Mucosa of rectum (tissue), 2 donors: ENCODE data around the gene SERPINE2.

Source experiments
- H3K27ac ChIP-seq, 2 donors: one replicate each; pipeline ENCODE4 v1.7.0; 2013; ENCODE audit warnings: inconsistent platforms in 2 of 2, low read depth in 2 of 2, low read length in 2 of 2
- H3K27me3 ChIP-seq, 2 donors: one replicate each; pipeline ENCODE4 v1.7.0; 2013; ENCODE audit warnings: low read length in 2 of 2; ENCODE audit not compliant: control insufficient read depth in 2 of 2, insufficient read depth in 2 of 2
- H3K36me3 ChIP-seq, 2 donors: one replicate each; pipeline ENCODE4 v1.7.0; 2013; ENCODE audit warnings: low read length in 2 of 2; ENCODE audit not compliant: control insufficient read depth in 2 of 2, insufficient read depth in 2 of 2
- H3K4me1 ChIP-seq, 2 donors: one replicate each; pipeline ENCODE4 v1.7.0; 2013; ENCODE audit warnings: low read length in 2 of 2, mild to moderate bottlenecking in 1 of 2; ENCODE audit not compliant: control insufficient read depth in 2 of 2, insufficient read depth in 2 of 2
- H3K4me3 ChIP-seq, 2 donors: one replicate each; pipeline ENCODE4 v1.7.0; 2013; ENCODE audit warnings: low read length in 2 of 2
- H3K9ac ChIP-seq, 2 donors: one replicate each; pipeline ENCODE4 v1.7.0; 2013; ENCODE audit warnings: low read length in 2 of 2, low read depth in 1 of 2, mild to moderate bottlenecking in 1 of 2
- H3K9me3 ChIP-seq, 2 donors: one replicate each; pipeline ENCODE4 v1.7.0; 2013; ENCODE audit warnings: low read length in 2 of 2; ENCODE audit not compliant: control insufficient read depth in 2 of 2
- donor health status: healthy.
- donor health status: Normal muscosa, but diverticular disease.

The SERPINE2 gene, protein sequence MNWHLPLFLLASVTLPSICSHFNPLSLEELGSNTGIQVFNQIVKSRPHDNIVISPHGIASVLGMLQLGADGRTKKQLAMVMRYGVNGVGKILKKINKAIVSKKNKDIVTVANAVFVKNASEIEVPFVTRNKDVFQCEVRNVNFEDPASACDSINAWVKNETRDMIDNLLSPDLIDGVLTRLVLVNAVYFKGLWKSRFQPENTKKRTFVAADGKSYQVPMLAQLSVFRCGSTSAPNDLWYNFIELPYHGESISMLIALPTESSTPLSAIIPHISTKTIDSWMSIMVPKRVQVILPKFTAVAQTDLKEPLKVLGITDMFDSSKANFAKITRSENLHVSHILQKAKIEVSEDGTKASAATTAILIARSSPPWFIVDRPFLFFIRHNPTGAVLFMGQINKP

DNA sequence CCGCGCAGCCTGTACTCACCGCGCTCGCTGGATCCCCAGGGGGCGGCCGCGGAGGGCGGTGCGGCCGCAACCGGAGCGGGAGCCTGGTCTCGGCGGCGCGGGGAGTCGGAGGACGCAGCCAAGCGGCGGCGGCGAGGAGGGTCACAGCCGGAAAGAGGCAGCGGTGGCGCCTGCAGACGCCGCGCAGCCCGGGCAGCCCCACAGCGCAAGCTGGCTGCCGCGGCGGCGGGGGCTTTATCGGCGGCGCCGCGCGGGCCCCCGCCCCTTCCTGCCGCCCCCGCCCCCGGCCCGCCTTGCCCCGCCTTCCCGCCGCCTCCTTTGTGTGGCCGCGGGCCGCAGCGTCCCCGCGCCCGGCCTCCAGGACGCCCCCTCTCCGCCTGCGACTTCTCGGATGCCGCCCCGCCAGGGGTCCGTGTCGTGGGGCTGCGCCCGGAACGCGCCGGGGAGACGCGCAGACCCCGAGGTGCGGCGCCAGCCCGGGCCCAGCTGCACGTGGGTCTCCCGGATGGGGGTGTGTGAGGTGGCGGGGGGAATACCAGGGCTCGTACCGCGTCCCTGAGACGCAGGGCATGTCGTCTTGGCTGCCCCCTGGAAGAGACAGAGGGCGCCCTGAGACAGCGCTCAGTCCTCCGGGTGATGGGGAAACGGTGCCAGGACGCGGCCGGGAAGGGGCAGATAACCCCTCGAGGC, at the start of gene SERPINE2:
Gene SERPINE2 (minus strand): TSS at position 207 of the 690 bp plus-strand sequence. CDS start 37,386 bp downstream, outside the sequence.
- Histone ChIP-seq H3K9ac (peak within 1 kb of the TSS in 1 of 2 donors; percentile 54), H3K9me3 (no peaks in the 10 kb centered on the region), H3K4me3 (peak within 1 kb of the TSS; percentile 63 to 80), H3K27ac (no peak within 1 kb of the TSS), H3K36me3 (no peaks in the 10 kb centered on the region), H3K27me3 (peaks cover 8 to 30% of the 10 kb centered on the region in 2 donors), H3K4me1 (peaks cover 4 to 5% of the 10 kb centered on the region in 2 donors)

GRCh38 chr2:224086226-224086914, 47.3 kb upstream of the SERPINE2 start:
- no peaks in the 10 kb centered on the region for H3K9me3 ChIP-seq
- H3K27ac ChIP-seq = peak overlapping the region in 1 of 2 donors; percentile 39
- H3K36me3 ChIP-seq = no peaks in the 10 kb centered on the region
- H3K4me3 ChIP-seq = no peak overlapping the region
- H3K27me3 ChIP-seq = no peaks in the 10 kb centered on the region
- peaks cover 6 to 18% of the 10 kb centered on the region in 2 donors for H3K4me1 ChIP-seq
- H3K9ac ChIP-seq = no peak overlapping the region

GRCh38 chr2:224085811-224086210, 46.7 kb upstream of the SERPINE2 start:
- Histone ChIP-seq H3K27ac (peak overlapping the region in 1 of 2 donors; percentile 39), H3K9me3 (no peaks in the 10 kb centered on the region), H3K36me3 (no peaks in the 10 kb centered on the region), H3K4me3 (no peak overlapping the region), H3K9ac (no peak overlapping the region), H3K4me1 (peaks cover 6 to 18% of the 10 kb centered on the region in 2 donors), H3K27me3 (no peaks in the 10 kb centered on the region)

- H3K9ac ChIP-seq = no peak overlapping the region
- no peaks in the 10 kb centered on the region for H3K36me3 ChIP-seq
- no peaks in the 10 kb centered on the region for H3K9me3 ChIP-seq
- peak overlapping the region in 1 of 2 donors; percentile 59 for H3K27ac ChIP-seq
- peaks cover 6 to 18% of the 10 kb centered on the region in 2 donors for H3K4me1 ChIP-seq
- H3K27me3 ChIP-seq = no peaks in the 10 kb centered on the region
- H3K4me3 ChIP-seq = no peak overlapping the region
These were observed 46.2 kb upstream of the SERPINE2 start for GRCh38 chr2:224085246-224085645.

DNA sequence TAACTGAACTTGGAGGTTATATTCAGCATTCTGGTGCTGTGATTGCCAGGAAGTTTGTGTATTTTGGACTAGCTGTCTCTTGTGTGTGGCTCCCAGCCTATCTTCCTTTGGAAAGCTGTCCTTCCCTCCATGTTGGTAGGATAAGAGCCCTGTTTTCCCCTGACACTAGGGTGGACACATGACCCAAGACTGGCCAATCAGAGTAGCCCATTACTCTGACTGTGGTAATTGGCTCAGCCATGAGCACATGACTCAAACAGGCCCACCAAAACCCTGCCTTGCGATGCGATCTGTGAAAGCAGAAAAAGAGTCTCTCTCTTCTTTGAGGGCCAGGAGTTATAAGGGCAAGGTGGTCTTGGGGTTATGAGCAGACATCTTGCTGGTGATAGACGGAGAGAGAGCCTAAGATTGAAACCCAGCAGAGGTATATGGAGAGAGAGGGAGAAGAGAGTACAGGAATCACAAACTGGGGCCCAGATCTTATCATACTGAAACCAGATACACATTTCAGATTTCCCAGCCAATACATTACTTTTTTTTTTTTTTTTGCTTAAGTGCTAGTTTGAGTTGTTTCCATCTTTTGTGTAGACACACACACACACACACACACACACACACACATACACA, 45.3 kb upstream of the SERPINE2 start:
- Histone ChIP-seq H3K36me3 (no peaks in the 10 kb centered on the region), H3K27ac (peak overlapping the region; percentile 27 to 59), H3K27me3 (no peaks in the 10 kb centered on the region), H3K4me1 (peaks cover 6 to 18% of the 10 kb centered on the region in 2 donors), H3K9me3 (no peaks in the 10 kb centered on the region), H3K9ac (no peak overlapping the region), H3K4me3 (no peak overlapping the region)

GRCh38 chr2:224083638-224084037, 44.6 kb upstream of the SERPINE2 start:
- Histone ChIP-seq H3K9me3 (no peaks in the 10 kb centered on the region), H3K27ac (no peak overlapping the region)

DNA sequence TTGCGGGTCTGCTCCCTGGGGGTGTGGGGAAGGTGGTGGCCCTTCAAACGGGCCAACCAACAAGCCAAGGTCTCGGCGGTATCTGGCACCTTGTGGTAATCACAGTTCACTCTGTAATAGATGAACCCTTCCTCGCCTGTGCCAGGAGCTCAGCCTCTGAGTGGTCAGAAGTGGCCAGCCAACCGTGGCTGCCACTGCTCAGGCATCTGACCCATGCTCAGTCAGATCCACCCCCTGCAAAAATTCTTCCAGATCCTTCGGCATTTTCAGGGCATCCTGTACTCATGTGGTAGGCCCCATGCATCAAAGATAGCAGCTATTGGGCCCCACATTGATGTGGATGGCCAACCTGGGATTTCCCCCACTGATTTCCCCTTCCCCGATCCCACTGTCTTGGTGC, 39.6 kb upstream of the SERPINE2 start:
- H3K27ac ChIP-seq = no peak overlapping the region

More at GRCh38 chr2:224083638-224084037, 44.6 kb upstream of the SERPINE2 start:
- Histone ChIP-seq H3K27me3 (no peaks in the 10 kb centered on the region), H3K36me3 (no peaks in the 10 kb centered on the region), H3K9ac (no peak overlapping the region), H3K4me3 (no peak overlapping the region), H3K4me1 (peaks cover 6 to 18% of the 10 kb centered on the region in 2 donors)

GRCh38 chr2:224077773-224078507, 38.9 kb upstream of the SERPINE2 start:
- Histone ChIP-seq H3K27ac (no peak overlapping the region), H3K4me1 (no peaks in the 10 kb centered on the region), H3K9ac (no peak overlapping the region), H3K9me3 (no peaks in the 10 kb centered on the region), H3K36me3 (no peaks in the 10 kb centered on the region), H3K4me3 (no peak overlapping the region), H3K27me3 (no peaks in the 10 kb centered on the region)

More for the DNA sequence above, 39.6 kb upstream of the SERPINE2 start:
- Histone ChIP-seq H3K4me3 (no peak overlapping the region), H3K9me3 (no peaks in the 10 kb centered on the region), H3K27me3 (no peaks in the 10 kb centered on the region), H3K9ac (no peak overlapping the region), H3K4me1 (peaks cover 0 to 4% of the 10 kb centered on the region in 2 donors), H3K36me3 (no peaks in the 10 kb centered on the region)

DNA sequence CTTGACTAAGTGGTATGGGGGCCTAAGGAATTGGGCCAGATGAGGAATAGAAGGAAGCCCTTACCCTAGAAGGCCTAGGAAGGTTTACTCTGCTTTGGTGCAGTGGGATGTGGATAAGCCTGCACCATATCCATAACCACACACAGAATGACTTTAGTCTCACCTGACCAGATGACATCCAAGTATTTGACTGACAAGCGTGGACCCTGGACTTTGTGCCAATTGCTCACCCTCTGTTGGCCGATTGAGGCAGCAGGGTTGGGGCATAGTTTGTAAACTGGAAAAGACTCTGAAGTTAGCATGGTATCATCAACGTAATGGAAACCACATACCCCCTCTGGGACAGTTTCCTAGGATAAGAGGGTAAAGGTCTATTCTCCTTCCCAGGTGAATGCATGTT, 36.5 kb upstream of the SERPINE2 start:
- Histone ChIP-seq H3K27me3 (no peaks in the 10 kb centered on the region), H3K9me3 (no peaks in the 10 kb centered on the region), H3K9ac (no peak overlapping the region), H3K27ac (no peak overlapping the region), H3K36me3 (no peaks in the 10 kb centered on the region), H3K4me1 (no peaks in the 10 kb centered on the region), H3K4me3 (no peak overlapping the region)
